ENCODE results near the gene TMEM147.

The TMEM147 gene

DNA sequence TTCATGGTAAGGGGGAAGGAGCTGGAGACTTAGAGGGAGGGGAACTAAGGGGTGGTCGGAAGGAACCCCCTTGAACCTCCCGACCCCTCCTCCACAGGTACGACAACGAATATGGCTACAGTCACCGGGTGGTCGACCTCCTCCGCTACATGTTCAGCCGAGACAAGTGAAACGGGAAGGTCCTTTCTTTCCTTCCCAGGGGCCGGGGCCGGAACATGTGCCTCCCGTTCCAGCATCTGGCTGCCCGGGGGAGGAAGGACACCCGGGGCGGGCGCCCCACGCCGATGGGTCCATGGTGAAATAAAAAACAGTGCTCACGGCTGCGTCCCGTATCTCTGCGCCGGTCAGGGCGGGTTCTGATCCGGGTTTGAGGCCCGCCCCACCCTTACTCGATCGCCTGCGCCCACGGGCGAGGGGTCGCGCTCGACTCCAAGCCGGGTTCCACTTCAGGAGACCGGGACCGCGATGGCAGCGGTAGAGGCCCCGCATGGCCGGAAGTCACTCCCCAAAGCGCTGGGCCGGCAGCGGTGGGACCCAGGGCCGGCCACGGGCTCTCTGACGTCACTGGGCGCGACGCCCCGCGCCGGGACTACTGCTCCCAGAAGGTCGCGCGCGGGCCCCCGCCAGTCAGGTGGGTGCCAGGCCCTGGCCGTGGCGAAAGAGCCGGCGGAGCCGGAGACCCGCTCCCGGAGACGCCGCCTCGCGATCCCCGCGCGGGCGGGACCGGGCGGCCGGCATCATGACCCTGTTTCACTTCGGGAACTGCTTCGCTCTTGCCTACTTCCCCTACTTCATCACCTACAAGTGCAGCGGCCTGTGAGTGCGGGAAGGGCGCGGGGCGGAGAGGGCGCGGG, at the start of gene TMEM147:
Gene TMEM147 (plus strand): TSS at position 626 of the 854 bp plus-strand sequence. CDS start 114 bp downstream, at position 740.
- peak; percentile 83 for DNase-seq

GRCh38 chr19:35497406-35497805, 48.0 kb upstream of the TMEM147 start:
- DNase-seq = no peak

DNA sequence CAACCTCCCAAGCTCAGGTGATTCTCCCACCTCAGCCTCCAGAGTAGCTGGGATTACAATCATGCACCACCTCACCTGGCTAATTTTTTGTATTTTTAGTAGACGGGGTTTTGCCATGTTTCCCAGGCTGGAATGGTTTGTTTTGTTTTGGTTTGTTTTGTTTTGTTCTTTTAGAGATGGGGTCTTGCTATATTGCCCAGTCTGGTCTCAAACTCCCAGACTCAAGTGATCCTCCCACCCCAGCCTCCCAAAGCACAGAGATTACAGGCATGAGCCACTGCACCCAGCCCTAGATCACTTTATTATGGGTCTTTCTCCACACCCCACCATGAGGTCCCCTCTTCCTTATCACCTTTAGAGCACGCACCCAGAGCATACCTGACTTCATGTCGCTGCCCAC, 47.2 kb upstream of the TMEM147 start:
- DNase-seq = no peak

GRCh38 chr19:35498984-35499527, 46.4 kb upstream of the TMEM147 start:
- no peak for DNase-seq

DNA sequence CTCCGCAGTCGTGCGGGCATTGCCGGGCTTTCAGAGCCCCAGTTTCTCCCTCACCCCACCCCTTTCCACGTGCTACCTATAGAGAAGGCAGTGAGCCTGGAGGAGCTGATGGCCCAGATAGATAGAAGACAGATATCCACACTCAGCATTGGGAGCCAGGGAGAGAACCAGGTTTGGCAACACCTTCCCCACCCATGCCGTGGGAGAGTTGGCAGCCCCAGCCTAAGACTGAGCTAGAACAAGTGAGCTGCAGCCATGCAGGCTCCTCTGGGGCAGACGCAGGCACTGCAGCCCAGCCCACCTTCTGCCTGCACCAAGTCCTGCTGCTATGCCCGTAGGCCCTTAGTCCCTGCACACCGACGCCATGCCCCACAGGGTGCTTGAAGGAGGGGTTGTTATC, 44.8 kb upstream of the TMEM147 start:
- DNase-seq = no peak

GRCh38 chr19:35501684-35502083, 43.7 kb upstream of the TMEM147 start:
- no peak for DNase-seq

GRCh38 chr19:35502751-35503150, 42.7 kb upstream of the TMEM147 start:
- DNase-seq = no peak

GRCh38 chr19:35506011-35506410, 39.4 kb upstream of the TMEM147 start:
- no peak for DNase-seq

- DNase-seq = no peak
These were observed 37.9 kb upstream of the TMEM147 start for GRCh38 chr19:35507561-35507960.

GRCh38 chr19:35508129-35508528, 37.3 kb upstream of the TMEM147 start:
- DNase-seq = no peak

GRCh38 chr19:35509018-35509652, 36.3 kb upstream of the TMEM147 start:
- peak; percentile 64 for DNase-seq

GRCh38 chr19:35509861-35510625, 35.4 kb upstream of the TMEM147 start:
- DNase-seq = peak; percentile 81

DNA sequence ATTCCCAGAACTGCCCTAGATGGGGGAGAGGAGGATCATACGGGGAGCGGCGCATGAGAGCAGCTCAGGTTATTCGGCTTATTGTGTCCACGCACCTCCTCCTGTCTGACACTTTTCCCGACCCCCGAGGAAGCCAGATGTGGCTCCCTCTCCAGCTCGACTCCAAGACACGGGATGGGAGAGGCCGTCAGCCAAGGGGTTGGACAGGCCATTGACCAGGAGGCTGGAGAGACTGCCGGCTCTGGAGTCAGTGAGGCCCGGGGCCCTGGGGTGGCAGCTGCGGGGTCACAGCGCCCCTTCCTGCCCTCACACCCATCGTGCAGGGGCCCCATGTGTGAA, 34.8 kb upstream of the TMEM147 start:
- no peak for DNase-seq

GRCh38 chr19:35511337-35511736, 34.1 kb upstream of the TMEM147 start:
- DNase-seq = no peak

- DNase-seq = no peak
These were observed 32.4 kb upstream of the TMEM147 start for GRCh38 chr19:35512831-35513627.

DNA sequence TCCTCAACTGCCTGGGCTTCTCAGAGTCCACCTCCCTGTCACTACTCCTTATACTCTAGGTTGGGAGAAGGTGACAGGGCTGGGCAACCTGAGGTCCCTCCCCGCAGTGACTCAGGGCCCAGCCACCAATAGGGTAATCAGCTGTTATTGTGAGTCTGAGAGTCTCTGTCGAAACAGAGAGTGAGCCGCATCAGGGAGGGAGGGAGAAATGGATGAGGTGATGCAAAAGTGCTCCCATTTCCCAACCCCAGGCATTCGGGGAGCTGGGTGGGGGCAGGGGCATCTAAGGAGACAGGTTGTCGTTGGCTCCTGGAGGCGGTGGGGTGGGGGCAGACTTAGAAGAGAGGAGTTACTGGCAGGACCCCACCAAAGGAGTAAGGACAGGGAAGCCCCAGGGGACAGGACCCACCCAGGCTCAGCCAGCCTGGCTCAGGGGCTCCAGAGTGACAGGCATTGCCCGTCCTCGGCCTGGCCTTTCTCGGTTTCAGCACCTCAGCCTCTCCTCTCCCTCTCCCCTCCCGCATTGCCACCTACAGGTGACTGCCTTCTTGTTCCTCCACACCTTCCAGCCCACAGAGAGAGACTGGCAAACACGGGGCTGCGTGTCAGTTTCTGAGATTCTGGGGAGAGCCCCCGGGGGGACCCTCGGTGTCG, 31.7 kb upstream of the TMEM147 start, which contains the start of gene DMKN:
Gene DMKN (minus strand): TSS at position 22 of the 654 bp plus-strand sequence. CDS start 174 bp downstream, outside the sequence.
- DNase-seq = no peak

GRCh38 chr19:35514282-35514809, 31.1 kb upstream of the TMEM147 start:
- DNase-seq = no peak

- DNase-seq = no peak
These were observed 29.1 kb upstream of the TMEM147 start for GRCh38 chr19:35516310-35516709.

DNA sequence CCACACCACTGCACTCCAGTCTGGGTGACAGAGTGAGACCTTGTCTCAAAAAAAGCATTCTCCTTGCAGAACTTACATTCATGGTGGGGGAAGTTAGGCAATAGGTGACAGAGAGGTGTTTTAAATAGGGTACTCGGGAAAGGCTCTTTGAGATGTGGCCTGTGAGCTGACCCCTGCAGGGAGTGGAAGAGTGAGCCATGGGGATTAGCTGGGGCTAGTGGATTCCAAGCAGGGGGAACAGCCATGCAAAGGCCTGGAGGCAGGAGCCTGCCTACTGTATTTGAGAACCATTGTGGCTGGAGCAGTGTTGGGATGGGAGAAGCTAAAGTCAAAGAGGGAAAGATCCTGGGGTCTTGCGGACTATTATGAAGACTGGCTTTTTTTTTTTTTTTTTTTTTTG, 28.1 kb upstream of the TMEM147 start:
- no peak for DNase-seq

DNA sequence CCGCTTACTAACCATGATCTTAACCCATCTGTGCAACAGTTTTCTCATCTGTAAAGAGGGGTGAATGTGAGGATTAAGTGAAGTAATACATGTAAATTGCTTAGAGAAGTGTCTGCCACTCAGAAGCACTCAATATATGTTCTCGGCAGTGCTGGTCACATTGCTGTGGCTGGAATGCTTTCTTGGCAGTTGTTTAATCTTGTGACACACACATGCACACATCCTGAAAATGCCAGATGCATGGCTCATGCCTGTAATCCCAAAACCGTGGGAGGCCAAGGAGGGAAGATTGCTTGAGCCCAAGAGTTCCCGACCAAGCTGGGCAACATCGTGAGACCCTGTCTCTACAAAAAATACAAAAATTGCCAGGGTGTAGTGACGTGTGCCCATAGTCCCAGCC, 27.1 kb upstream of the TMEM147 start:
- no peak for DNase-seq

DNA sequence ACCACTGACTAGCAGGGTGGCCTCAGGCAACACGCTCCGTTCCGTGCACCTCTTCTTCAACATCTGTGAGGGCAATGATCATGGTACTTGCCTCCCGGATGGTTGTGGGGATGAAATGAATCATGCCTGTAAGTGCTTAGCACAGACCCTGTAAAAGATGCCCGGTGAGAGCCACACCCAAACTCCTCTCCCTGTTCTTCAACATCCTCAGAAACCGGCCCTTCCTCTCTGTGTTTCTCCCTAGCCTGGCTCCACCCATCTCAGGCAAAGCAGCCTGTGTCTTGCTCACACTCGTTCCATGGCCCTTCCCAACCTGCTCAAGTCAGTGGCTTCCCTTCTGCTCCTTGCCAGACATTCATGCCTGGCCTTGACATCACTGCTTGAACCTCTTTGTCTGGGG, 26.1 kb upstream of the TMEM147 start:
- no peak for DNase-seq
